GM21825 (cell line): ENCODE data around the gene TOX3.

Experiments
- ATAC-seq: cut with Tn5 transposase; IDR thresholded peaks from one replicate; pipeline ENCODE4 v1.9.1; 2021; ENCODE audit warnings: mild to moderate bottlenecking, moderate library complexity; ENCODE audit not compliant: unreplicated experiment

Gene TOX3

GRCh38 chr16:52455549-52456277 lies 91.2 kb downstream of the TOX3 start:
- no peak for ATAC-seq

- no peak for ATAC-seq
These were observed 93.3 kb downstream of the TOX3 start for GRCh38 chr16:52453644-52454043.

- no peak for ATAC-seq
These were observed 94.9 kb downstream of the TOX3 start for GRCh38 chr16:52451971-52452421.

- no peak for ATAC-seq
These were observed 96.0 kb downstream of the TOX3 start for GRCh38 chr16:52450916-52451315.

GRCh38 chr16:52450241-52450640 lies 96.7 kb downstream of the TOX3 start:
- no peak for ATAC-seq

- ATAC-seq: no peak
These were observed 100.9 kb downstream of the TOX3 start for GRCh38 chr16:52446080-52446479.

- ATAC-seq: no peak
These were observed 105.1 kb downstream of the TOX3 start for GRCh38 chr16:52441886-52442285.

GRCh38 chr16:52440248-52440647 lies 106.7 kb downstream of the TOX3 start:
- no peak for ATAC-seq

- no peak for ATAC-seq
These were observed 107.2 kb downstream of the TOX3 start for GRCh38 chr16:52439750-52440149.

- no peak for ATAC-seq
These were observed 107.7 kb downstream of the TOX3 start for GRCh38 chr16:52439171-52439701.

- ATAC-seq: no peak
These were observed 109.7 kb downstream of the TOX3 start for GRCh38 chr16:52437277-52437670.

- no peak for ATAC-seq
These were observed 110.3 kb downstream of the TOX3 start for GRCh38 chr16:52436339-52437276.

GRCh38 chr16:52434224-52434623 lies 112.7 kb downstream of the TOX3 start:
- no peak for ATAC-seq

GRCh38 chr16:52433643-52434042 lies 113.3 kb downstream of the TOX3 start:
- no peak for ATAC-seq

- no peak for ATAC-seq
These were observed 122.4 kb downstream of the TOX3 start for GRCh38 chr16:52424591-52424990.

- ATAC-seq: no peak
These were observed 124.6 kb downstream of the TOX3 start for GRCh38 chr16:52422307-52422706.

GRCh38 chr16:52418201-52418600 lies 128.7 kb downstream of the TOX3 start:
- ATAC-seq: no peak

- ATAC-seq: no peak
These were observed 130.1 kb downstream of the TOX3 start for GRCh38 chr16:52416888-52417287.

GRCh38 chr16:52411011-52411410 lies 135.9 kb downstream of the TOX3 start:
- no peak for ATAC-seq

GRCh38 chr16:52408191-52408845 lies 138.6 kb downstream of the TOX3 start:
- no peak for ATAC-seq

GRCh38 chr16:52407778-52408177 lies 139.2 kb downstream of the TOX3 start:
- no peak for ATAC-seq
